NCI-H510A treated with DMSO at 0.1 percent for 48 hours (cell line): ENCODE data around the gene IKZF4.

ENCODE experiments used
- DNase-seq: peaks from one replicate; lab custom pipeline; 2025; lab: John Stamatoyannopoulos, UW

IKZF4 gene

DNA sequence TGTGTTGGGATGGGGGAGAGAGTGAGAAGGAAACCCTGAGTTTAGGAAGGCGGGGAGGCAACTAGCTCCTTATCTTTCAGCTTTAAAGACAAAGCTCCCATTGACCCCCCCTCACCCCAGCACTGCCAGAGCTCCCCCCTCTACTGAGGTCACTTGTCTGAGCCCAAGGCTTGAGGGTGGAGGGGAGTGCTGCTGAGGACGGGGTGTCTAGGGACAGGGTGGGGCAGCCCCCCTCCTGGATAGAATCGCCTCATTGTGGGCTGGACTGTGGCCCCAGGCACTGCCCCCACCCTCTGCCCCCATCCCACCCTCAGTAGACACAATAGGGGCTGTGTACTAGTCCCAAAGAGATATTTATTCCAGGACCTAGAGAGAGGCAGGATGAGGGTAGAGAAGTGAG, 62.1 kb downstream of the IKZF4 start:
- DNase-seq, result no peak

DNA sequence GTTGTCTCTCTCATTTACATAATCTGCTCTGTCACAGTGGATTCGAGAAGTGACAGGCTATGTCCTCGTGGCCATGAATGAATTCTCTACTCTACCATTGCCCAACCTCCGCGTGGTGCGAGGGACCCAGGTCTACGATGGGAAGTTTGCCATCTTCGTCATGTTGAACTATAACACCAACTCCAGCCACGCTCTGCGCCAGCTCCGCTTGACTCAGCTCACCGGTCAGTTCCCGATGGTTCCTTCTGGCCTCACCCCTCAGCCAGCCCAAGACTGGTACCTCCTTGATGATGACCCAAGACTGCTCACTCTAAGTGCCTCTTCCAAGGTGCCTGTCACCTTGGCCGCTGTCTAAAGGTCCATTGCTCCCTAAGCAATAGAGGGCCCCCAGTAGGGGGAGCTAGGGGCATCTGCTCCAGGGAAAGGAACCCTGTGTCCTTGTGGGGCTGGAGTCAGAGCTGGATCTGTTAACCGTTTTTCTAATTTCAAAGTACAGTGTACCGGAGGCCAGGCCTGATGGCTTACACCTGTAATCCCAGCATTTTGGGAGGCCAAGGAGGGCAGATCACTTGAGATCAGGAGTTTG, 64.2 kb downstream of the IKZF4 start:
- DNase-seq, result no peak

DNA sequence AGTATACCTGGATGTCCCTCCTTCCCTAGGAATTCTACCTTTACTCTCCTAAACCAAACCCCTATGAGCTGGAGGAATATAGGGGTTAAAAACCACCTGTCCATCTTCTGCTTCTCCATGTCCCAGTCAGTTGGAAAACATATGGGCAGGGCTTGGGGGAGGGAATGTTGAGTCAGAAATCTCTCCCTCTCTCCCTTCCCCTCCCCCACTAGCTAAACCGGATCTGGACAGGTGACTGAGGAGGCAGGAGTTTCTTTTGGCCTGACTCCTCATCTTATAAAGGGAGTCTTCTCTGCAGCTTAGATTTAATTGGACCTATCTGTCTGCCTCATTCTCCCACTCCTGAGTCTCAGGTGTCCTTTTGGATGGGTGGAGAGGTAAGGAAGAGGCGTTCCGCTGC, 65.3 kb downstream of the IKZF4 start:
- peak; percentile 36 for DNase-seq

DNA sequence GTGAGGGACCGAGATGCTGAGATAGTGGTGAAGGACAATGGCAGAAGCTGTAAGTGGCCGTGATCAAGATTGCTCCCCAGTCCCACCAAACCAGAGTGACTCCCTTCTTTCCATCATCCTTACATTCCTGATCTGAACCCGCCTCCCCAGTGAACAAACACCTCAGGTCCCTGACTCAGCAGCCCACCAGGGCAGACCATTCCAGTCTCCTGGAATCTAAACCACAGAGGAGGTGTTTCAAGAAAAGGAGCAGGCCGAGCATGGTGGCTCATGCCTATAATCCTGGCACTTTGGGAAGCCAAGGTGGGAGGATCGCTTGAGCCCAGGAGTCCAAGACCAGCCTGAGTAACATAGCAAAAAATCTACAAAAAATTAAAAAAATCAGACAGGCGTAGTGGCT, 65.8 kb downstream of the IKZF4 start:
- DNase-seq, result no peak

DNA sequence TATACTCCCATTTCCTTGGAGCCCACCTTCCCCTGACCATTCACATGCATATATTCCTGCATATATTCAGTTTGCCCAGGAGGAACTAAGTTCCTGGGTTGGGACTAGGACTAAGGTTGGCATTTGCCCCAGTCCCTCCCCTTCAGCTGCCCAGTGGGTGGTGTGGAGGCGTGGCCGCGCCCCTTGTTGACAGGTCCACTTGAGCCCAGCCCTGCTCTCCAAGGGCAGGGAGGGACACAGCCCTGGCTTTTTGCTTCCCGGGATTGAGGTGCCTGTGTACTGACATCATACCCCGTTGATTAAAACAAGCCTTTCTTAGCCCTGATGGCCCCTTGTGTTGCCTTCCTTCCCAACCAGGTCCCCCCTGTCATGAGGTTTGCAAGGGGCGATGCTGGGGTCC, 66.4 kb downstream of the IKZF4 start:
- peak; percentile 57 for DNase-seq
